ENCODE results near the gene GARIN3.
"Not testable (repeated sequence)": the region's sequence is repeated elsewhere in the genome, so short reads cannot be mapped to it uniquely, and the experiment has no call there.

Gene GARIN3

DNA sequence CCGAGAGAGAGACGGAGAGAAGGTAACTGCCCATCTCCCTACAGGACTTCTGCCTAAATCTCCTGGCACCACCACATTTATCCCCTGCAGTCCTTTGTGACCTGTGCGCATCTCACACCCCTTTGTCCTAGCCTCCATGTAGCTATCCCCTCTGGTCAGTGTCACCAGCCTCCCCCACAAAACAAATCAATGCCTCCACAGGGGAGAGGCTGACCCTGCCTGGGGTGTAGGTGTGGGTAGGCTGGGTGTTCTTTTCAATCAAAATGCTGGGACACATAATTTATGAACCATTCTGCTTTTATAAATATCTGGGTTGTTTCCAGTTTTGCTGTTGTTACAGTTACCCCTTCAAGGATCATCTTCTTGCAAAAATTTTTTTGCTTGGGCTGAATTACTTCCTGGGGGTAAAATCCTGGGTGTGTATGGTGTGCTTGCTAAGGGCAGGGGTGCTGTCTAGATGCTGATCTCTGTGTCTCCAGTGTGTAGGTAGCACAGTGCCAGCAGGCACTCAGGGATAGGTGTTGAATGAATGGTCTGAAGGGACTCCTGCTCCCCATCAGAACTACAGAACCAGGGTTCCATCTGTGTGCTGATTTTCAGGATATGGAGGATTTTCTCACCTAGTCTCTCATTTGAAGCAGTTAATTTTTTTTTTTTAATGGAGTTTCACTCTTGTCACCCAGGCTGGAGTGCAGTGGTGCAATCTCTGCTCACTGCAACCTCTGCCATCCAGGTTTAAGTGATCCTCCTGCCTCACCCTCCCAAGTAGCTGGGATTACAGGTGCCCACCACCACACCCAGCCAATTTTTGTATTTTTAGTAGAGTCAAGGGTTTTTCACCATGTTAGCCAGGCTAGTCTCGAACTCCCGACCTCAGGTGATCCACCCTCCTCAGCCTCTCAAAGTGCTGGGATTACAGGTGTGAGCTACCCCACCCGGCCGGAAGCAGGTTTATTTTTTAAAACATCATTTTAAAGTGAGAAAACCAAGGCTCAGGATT, at the start of gene GARIN3:
GARIN3 (minus strand) TSS at position 51 of the 1,000 bp plus-strand sequence. CDS start 96 bp downstream, outside the sequence.
- DNase-seq = no peak

DNA sequence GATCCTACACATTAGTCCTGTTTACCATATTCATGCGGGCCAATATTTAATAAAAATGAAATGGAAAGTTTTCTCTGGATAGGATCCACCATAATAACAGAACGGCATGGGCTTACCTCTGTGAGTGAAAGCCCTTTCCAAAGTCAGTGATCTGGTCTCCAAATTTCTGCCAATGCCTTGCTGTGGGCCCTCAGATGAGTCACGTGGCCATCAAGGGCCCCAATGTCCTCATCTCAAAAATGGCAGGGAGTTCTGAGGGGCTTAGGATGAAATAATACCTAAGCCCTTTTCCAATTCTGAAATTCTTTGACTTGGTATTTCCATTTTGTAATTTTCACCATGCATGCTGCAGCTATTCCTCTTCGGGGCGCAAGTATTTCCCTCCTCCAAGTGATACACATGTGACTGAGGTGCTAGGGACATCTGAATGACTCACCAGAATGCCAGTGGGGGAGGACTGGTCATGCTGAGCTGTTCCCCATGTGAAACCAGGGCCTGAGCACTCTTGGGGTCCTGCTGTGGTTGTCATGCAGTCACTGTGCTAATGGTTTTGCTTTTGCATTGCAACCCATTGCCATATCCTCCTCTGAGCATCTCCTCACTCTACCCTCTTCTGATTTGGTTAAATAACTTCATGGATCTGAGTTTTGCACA, 49.6 kb upstream of the GARIN3 start:
- DNase-seq = peak; percentile 59

DNA sequence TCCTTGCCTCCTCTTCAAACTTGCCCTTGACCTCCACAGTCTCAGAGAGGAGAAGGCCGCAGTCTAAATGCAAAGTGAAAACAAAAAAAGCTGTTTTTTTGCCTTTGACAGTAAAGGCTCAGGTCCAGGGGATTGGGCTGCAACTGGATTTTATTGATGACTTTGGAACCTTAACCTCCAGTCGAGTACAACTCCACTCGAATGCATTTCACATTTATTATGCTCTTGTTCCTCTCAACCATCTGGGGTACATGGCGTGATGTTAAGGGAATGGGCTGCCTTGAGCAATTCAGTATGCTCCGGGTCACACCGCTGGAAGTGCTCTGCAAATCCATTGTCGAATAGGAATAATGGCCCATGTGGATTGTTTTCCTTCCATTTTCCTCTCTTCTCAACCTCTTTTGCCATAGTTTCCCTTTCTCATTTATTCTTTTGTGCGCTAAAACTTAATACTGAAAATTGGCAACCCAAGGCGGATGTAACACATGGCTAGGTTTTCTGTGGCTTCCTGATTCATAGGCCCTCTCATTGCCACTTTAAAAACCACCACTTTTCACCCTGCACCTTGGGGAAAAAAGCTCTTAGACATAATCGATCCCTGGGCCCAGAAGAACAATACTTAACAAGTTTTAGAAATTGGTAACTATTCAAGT, 48.9 kb upstream of the GARIN3 start:
- DNase-seq = no peak

DNA sequence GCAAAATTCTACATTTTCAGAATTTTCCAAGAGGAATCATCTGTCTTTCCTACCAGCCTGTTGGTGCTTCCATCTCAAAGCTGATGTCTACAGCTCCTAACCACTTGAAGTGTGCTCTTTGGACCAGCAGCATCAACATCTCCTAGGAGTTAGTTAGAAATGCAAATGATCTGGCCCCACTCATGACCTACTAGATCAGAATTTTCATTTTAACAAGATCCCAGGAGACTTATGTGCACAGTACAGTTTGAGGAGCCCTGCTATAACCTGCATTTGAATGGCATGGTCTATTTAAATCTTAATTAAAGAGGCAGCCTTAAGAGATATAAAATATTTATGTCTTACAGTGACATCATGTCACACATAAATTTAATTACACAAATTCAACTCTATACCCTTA, 48.4 kb upstream of the GARIN3 start:
- no peak for DNase-seq

DNA sequence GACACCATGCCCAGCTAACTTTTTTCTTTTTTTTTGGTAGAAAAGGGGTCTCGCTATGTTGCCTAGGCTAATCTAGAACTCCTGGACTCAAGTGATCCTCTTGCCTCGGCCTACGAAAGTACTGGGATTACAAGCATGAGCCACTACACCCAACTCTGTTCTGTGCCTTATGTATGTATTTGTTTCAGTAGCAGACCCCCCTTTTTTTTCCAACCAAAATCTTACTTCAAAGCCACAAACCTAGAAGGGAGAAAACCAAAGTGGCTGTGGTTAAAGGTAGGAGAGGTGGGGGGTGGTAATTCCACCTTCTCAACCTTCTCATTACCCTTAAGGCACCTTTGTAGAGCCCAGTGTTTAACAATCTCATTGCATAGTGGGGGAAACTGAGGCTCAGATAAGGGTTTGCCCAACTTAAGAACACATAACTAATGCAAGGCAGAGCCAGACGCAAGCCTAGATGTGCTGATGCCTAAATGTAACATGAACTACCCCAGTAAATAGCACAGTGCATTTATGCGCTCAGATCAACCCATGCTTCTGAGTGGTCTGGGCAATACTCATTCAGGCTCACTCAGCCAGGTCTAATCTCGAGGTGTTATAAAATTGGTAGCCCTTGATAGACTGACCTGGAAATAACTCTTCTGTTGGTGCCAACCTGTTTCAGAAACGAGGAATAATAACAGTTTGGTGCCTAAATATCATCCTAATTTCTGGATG, 47.6 kb upstream of the GARIN3 start:
- no peak for DNase-seq

DNA sequence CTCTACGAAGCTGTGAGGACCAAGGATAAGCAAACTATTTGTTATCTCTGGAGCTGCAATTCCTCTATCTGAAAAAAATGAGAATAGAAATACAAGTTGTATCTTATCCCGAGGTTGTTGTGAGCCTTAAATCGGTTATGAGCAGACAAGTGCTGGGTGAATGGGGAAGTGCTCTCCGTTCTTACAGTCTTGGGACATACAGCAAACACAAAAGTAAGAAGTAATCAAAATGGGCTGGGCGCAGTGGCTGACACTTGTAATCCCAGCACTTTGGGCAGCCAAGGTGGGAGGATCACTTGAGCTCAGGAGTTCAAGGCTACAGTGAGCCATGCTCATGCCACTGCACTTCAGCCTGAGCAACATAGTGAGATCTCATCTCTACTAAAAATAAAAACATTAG, 46.2 kb upstream of the GARIN3 start:
- no peak for DNase-seq

DNA sequence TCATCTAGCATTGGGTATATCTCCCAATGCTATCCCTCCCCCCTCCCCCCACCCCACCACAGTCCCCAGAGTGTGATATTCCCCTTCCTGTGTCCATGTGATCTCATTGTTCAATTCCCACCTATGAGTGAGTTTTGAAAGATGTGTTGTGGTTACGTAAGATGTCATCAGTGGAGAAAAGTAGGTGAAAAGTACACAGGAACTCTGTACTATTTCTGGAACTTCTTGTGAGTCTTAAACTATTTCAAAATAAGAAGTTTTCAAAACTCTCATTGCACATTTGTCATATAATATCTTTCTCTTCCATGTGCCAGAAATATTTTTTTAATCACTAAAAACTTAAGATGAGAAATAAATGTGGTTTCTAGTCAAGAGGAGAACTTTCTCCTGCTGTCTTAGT, 44.6 kb upstream of the GARIN3 start:
- DNase-seq = not testable (repeated sequence)

- DNase-seq = no peak
Observed at GRCh38 chr5:157205708-157206107, 39.6 kb upstream of the GARIN3 start.

DNA sequence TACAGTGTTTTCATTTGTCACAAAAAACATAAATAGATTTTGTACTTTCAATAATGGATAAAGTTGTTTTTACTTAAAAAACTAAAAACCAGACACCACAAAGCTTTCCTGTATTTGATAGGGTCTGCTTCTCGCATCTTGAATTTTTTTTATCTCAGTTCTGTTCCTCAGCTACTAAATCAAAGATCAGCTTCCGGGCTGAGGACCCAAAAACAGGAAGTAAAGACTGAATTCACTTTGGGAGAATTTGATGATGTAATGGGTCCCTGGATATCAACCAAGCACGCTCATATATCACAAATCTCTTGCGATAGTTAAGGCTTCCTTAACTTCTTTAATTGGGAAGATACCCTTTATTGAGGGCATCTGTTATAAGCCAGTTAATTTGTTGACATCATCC, 38.7 kb upstream of the GARIN3 start:
- no peak for DNase-seq

DNA sequence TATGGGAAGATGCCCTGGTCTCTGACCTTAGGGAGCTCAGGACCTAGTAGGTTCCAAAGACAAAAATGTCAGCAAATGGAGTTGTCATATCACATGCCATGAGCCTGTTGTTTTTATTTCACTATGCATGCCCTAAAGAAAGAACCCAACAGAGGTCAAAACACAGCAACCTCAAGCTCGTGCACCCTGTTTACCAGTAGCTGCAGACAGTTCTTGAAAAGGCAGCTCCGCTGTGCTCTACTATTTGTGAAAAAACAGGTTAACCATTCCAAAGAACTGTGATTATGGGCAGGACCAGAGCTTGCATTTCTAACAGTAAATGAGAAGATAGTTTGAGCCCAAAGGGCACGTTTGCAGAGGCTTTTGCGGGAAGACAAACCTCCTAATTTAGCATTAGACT, 37.4 kb upstream of the GARIN3 start:
- DNase-seq = no peak

DNA sequence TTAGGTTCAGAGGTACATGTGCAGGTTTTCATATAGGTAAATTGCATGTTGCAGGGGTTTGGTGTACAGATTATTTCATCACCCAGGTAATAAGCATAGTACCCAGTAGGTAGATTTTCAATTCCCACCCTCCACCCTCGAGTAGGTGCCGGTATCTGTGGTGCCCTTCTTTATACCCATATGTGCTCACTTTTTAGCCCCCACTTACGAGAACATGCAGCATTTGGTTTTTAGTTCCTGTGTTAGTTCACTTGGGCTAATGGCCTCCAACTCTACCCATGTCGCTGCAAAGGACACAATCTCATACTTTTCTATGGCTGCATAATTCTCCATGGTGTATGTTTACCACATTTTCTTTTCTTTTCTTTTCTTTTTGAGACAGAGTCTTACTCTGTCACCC, 35.8 kb upstream of the GARIN3 start:
- DNase-seq = no peak

DNA sequence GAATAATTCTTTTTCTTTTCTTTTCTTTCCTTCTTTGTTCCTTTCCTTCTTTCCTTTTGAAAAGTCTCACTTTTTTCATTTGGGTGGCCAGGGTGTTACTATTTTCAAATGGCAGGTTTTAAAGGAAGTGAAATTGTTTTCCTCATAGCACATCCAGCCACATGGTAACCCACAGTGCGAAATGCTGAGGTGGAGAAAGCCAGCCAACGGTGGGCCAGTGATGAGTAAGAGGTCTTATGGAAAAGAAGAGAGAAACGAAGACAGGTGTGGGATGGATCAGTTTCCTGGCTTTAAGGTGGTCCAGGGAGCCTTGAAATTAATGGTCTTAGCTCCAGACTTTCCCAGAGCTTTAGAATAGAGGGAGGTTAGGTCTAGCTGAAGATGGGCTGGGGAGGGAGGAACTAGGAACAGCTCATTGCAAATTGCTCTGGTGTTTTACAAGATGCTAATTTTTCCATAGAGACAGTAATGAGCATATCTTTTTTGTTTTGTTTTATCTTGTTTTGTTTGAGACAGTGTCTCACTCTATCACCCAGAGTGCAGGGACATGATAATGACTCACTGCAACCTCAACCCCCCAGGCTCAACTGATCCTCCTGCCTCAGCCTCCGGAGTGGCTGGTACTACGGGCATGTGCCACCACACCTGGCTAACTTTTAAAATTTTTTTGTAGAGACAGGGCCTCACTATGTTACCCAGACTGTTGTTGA, 32.4 kb upstream of the GARIN3 start:
- DNase-seq = peak; percentile 75

DNA sequence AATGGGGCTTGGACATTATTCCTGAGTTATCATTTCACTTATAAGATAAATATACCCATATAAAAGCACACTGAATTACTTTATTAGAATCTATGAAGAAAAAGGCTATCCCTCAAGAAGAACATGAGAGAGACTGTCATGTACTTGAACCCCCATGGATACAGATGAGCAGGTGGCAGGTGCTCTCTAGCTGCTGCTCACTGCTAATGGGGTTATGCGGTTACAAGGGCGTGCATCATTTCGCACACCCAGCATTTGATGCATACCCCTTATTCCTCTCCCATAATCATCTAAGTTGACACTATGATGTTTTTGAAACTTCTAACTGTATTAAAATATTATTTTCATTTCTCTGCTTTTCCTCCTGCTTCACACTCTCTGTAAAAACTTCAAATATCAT, 31.0 kb upstream of the GARIN3 start:
- DNase-seq = no peak

DNA sequence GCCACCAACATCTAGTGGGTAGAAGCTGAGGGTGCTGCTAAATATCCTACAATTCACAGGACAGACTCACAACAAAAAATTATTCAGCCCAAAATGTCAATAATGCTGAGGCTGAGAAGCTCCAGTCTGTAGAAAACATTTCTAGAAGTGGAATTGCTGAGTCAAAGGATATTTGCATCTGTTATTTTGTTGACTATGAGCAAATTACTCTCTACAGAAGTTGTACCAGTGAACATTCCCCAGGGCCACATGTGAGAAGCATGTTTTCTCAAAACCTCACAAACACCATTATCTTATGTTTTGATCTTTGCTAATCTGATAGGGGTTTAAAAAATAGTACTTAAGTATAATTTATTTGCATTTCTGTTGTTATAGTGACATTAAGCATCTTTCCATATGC, 30.0 kb upstream of the GARIN3 start:
- no peak for DNase-seq

GRCh38 chr5:157193699-157194424, 27.8 kb upstream of the GARIN3 start:
- no peak for DNase-seq

DNA sequence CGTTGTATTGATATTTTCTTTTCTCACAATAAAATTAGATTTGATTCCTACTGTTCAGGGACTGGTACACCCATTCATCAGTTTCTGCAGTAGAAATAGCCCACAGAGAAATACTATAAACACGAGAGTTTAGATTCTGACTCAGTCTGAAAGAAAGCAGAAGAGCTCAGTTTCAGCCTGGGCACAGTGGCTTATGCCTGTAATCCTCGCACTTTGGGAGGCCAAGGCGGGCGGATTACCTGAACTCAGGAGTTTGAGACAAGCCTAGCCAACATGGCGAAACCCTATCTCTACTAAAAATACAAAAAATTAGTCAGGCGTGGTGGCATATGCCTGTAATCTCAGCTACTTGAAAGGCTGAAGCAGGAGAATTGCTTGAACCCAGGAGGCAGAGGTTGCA, 23.2 kb upstream of the GARIN3 start:
- peak; percentile 72 for DNase-seq

- DNase-seq = no peak
Observed at GRCh38 chr5:157188270-157188669, 22.2 kb upstream of the GARIN3 start.

DNA sequence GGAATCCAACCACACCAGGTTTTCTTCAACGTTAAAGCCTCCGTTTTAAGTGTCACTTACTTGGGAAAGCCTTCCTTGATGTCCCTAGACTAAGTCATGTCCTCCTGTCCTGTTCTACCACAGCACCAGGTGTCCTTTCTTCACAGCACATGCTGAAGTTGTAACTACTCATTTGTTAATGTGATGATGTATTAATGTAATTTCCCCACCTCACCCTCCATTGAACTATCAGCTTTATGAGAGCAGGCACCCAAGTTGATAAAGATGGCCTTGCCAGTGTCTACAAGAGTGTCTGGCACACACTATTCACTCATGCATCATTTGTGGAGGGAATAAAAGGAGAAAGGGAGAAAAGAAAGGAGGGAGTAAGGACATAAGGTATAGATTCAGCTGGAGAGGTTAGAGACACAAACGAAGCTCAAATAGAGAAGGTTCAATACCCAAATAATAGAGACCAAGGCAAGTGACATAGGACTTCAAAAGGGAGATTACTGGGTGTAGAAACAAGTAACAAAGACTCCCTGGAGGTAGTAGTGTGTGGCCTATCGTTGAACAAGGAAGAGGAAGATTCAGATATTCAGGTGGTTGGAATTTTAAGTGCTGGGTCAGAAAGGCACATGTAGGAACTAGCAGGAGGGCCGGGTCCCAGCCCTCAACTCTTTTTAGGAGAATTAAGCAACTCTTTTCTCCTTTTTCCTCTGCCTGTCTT, 21.1 kb upstream of the GARIN3 start:
- DNase-seq = no peak

DNA sequence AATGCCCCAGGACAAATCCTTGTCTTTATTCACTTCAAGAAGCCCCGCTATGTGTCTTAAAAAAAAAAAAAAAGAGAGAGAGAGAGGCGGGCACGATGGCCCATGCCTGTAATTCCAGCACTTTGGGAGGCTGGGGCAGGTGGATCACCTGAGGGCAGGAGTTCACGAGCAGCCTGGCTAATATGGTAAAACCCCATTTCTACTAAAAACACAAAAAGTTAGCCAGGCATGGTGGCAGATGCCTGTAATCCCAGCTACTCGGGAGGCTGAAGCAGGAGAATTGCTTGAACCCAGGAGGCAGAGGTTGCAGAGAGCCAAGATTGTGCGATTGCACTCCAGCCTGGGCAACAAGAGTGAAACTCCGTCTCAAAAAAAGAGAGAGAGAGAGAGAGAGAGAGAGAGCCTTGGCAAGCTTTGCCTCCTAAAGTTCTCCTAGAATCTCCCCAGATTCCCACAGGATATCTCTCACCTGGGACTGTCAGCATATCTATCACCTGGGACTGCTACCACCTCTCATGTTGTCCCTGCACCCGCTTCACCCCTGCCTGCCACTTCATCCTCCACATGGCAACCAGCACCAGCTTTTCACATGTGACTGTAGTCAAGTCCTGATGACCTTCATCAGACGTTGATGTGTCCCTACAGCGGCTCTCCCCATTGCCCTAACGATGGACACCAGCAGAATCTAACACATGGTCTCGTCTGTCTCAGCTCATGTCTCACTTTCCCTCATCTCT, 20.4 kb upstream of the GARIN3 start:
- DNase-seq = peak; percentile 47

DNA sequence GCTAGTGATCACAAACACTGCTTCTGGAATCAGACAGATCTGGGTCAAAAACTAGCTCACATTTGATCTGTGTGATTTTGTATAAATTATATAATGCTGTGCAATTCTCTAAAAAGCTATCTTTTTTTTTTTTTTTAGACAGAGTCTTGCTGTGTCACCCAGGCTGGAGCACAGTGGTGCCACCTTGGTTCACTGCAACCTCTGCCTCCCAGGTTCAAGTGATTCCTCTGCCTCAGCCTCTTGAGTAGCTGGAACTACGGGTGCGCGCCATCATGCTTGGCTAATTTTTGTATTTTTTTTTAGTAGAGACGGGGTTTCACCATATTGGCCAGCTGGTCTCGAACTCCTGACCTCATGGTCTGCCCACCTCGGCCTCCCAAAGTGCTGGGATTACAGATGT, 19.1 kb upstream of the GARIN3 start:
- DNase-seq = not testable (repeated sequence)

Data from stimulated activated CD4-positive, alpha-beta T cell treated with anti-CD3 and anti-CD28 coated beads, Interleukin-15, amount 100 ng/mL, for 24 hours (primary cell).